HG03064 (cell line): ENCODE data around the gene C8B.

Experiments
- ATAC-seq: cut with Tn5 transposase; IDR thresholded peaks from one replicate; pipeline ENCODE4 v1.9.1; 2021; ENCODE audit warnings: low read depth; ENCODE audit not compliant: unreplicated experiment

The C8B gene

GRCh38 chr1:56973923-56974742, 8.3 kb upstream of the C8B start:
- no peak for ATAC-seq

- ATAC-seq = no peak
Observed at GRCh38 chr1:56972976-56973375, 7.2 kb upstream of the C8B start.

- ATAC-seq = no peak
Observed at GRCh38 chr1:56970280-56970679, 4.5 kb upstream of the C8B start.

- ATAC-seq = no peak
Observed at GRCh38 chr1:56968878-56969495, 3.2 kb upstream of the C8B start.

- ATAC-seq = no peak
Observed at GRCh38 chr1:56967900-56968832, 2.4 kb upstream of the C8B start.

GRCh38 chr1:56967355-56967754, 1.5 kb upstream of the C8B start:
- no peak for ATAC-seq

GRCh38 chr1:56966698-56966999, 834 bp upstream of the C8B start:
- no peak for ATAC-seq

GRCh38 chr1:56965191-56965590, 624 bp downstream of the C8B start:
- no peak for ATAC-seq

GRCh38 chr1:56964349-56965017, 1.3 kb downstream of the C8B start:
- no peak for ATAC-seq

- ATAC-seq = no peak
Observed at GRCh38 chr1:56963667-56964066, 2.1 kb downstream of the C8B start.

GRCh38 chr1:56961426-56961825, 4.4 kb downstream of the C8B start:
- no peak for ATAC-seq

- ATAC-seq = no peak
Observed at GRCh38 chr1:56958526-56958925, 7.3 kb downstream of the C8B start.

- no peak for ATAC-seq
Observed at GRCh38 chr1:56957931-56958330, 7.9 kb downstream of the C8B start.

GRCh38 chr1:56954664-56955063, 11.2 kb downstream of the C8B start:
- no peak for ATAC-seq

- no peak for ATAC-seq
Observed at GRCh38 chr1:56953386-56953785, 12.4 kb downstream of the C8B start.

- no peak for ATAC-seq
Observed at GRCh38 chr1:56952501-56952900, 13.3 kb downstream of the C8B start.

- no peak for ATAC-seq
Observed at GRCh38 chr1:56948403-56949023, 17.3 kb downstream of the C8B start.

- no peak for ATAC-seq
Observed at GRCh38 chr1:56940039-56940438, 25.8 kb downstream of the C8B start.

GRCh38 chr1:56939209-56939608, 26.6 kb downstream of the C8B start:
- no peak for ATAC-seq

GRCh38 chr1:56938646-56939045, 27.2 kb downstream of the C8B start:
- ATAC-seq = no peak
